Measurements from ENCODE around the gene FRMD4A. TPM values are rescaled to one million over a fixed set of nuclear protein-coding genes. Genes with fewer than 3 reads are reported as not detected.

Gene FRMD4A
- total RNA-seq, 2 experiments from 2014 or later, result 0.17 TPM; not detected in 1

DNA sequence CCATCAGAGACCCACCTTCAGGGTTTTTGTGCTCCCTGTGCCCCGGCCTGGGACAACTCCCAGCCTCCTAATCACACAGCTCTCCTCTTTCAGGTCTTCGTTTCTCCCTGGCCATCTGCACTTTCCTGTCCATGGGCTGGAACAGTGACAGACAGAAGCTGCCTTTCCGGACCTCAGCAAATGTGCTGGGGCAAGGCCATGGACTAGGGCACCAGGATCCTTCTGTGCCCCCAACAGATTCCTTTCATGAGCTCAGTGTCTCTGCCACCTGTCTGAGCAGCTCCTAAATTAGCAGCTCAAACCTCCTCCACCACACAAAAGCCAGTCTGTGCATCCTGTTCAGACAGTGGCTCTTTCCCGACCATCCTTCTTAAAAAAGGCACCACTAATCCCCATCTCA, 41.9 kb upstream of the FRMD4A start:
- ChIA-PET POLR2A (no interaction called here), CTCF (ENCODE audit: unreplicated experiment) (no interaction called here)
- H4K20me1 ChIP-seq (ENCODE audit: insufficient read depth, low read length), result no peaks in the 10 kb centered on the region
- intact Hi-C loops (cut with micrococcal nuclease; ENCODE audit: unreplicated experiment), result no loop called here
- H3K36me3 ChIP-seq (ENCODE audit: insufficient read depth, low read length), result no peaks in the 10 kb centered on the region
- DNase-seq (ENCODE audit: low spot score), result no peak
- no peaks in the 10 kb centered on the region for H3K4me1 ChIP-seq (ENCODE audit: insufficient read depth, low read length, poor library complexity, severe bottlenecking)
- no peak overlapping the region for H3K4me2 ChIP-seq (ENCODE audit: low read length)
- no peaks in the 10 kb centered on the region for H3K9me3 ChIP-seq (ENCODE audit: low read length)
- H3K4me3 ChIP-seq (ENCODE audit: low read depth, low read length, poor library complexity, severe bottlenecking), result no peak overlapping the region
- TF ChIP-seq EZH2phosphoT487 (IDR thresholded peaks at IDR 0.05; ENCODE audit: borderline replicate concordance, low read depth, low read length), result no peak
- TF ChIP-seq, protein P1, sequence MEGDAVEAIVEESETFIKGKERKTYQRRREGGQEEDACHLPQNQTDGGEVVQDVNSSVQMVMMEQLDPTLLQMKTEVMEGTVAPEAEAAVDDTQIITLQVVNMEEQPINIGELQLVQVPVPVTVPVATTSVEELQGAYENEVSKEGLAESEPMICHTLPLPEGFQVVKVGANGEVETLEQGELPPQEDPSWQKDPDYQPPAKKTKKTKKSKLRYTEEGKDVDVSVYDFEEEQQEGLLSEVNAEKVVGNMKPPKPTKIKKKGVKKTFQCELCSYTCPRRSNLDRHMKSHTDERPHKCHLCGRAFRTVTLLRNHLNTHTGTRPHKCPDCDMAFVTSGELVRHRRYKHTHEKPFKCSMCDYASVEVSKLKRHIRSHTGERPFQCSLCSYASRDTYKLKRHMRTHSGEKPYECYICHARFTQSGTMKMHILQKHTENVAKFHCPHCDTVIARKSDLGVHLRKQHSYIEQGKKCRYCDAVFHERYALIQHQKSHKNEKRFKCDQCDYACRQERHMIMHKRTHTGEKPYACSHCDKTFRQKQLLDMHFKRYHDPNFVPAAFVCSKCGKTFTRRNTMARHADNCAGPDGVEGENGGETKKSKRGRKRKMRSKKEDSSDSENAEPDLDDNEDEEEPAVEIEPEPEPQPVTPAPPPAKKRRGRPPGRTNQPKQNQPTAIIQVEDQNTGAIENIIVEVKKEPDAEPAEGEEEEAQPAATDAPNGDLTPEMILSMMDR (conservative IDR thresholded peaks at IDR 0.05; ENCODE audit: low read length), result no peak
- H3K79me2 ChIP-seq (ENCODE audit: insufficient read depth, low read depth, low read length), result no peaks in the 10 kb centered on the region
- no TSS peak for BruUV-seq (replicated peaks)
- no peak overlapping the region for H3K27ac ChIP-seq (ENCODE audit: low read depth, low read length, poor library complexity, severe bottlenecking)
- H2AFZ ChIP-seq (ENCODE audit: low read length), result no peak overlapping the region
- H3K9me2 ChIP-seq (ENCODE audit: insufficient read depth, low read length), result no peaks in the 10 kb centered on the region

- ChIA-PET CTCF (ENCODE audit: unreplicated experiment) (interaction anchor here (1.1 kb wide), 1 partner anchor 120 kb away, joined by 4 read pairs; no protein-coding TSS in a partner anchor), POLR2A (no interaction called here)
- Histone ChIP-seq H3K4me2 (ENCODE audit: low read length) (no peak overlapping the region), H3K9me2 (ENCODE audit: insufficient read depth, low read length) (no peaks in the 10 kb centered on the region), H2AFZ (ENCODE audit: low read length) (no peak overlapping the region), H3K79me2 (ENCODE audit: insufficient read depth, low read depth, low read length) (no peaks in the 10 kb centered on the region), H3K36me3 (ENCODE audit: insufficient read depth, low read length) (no peaks in the 10 kb centered on the region), H4K20me1 (ENCODE audit: insufficient read depth, low read length) (no peaks in the 10 kb centered on the region), H3K4me1 (ENCODE audit: insufficient read depth, low read length, poor library complexity, severe bottlenecking) (no peaks in the 10 kb centered on the region), H3K9me3 (ENCODE audit: low read length) (no peaks in the 10 kb centered on the region), H3K27ac (ENCODE audit: low read depth, low read length, poor library complexity, severe bottlenecking) (no peak overlapping the region), H3K4me3 (ENCODE audit: low read depth, low read length, poor library complexity, severe bottlenecking) (no peak overlapping the region)
- no TSS peak for BruUV-seq (replicated peaks)
- no peak for TF ChIP-seq EZH2phosphoT487 (IDR thresholded peaks at IDR 0.05; ENCODE audit: borderline replicate concordance, low read depth, low read length)
- TF ChIP-seq, protein P1 (conservative IDR thresholded peaks at IDR 0.05; ENCODE audit: low read length), result no peak
- DNase-seq (ENCODE audit: low spot score), result no peak
- intact Hi-C loops (cut with micrococcal nuclease; ENCODE audit: unreplicated experiment), result no loop called here
These were observed 40.9 kb upstream of the FRMD4A start for GRCh38 chr10:14371581-14371980.

DNA sequence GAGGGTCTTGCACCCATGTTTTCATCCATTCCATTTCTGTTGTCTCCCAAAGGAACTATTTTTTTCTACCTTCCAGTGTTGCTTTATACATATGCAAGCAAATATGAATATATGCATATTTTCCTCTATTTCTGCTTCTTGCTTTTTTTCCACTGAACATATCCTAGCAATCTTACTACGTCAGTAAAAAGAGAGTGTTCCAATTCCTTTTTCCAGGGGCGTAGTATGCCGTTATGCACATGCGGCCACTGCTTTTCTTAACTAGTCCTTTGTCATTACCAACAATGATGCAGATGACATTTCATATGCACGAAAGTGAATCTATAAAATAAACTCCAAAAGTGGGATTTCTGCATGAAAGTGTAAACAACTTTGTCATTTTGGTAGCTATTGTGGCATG, 40.2 kb upstream of the FRMD4A start:
- Histone ChIP-seq H3K4me3 (ENCODE audit: low read depth, low read length, poor library complexity, severe bottlenecking) (no peak overlapping the region), H3K79me2 (ENCODE audit: insufficient read depth, low read depth, low read length) (no peaks in the 10 kb centered on the region), H4K20me1 (ENCODE audit: insufficient read depth, low read length) (no peaks in the 10 kb centered on the region), H3K9me2 (ENCODE audit: insufficient read depth, low read length) (no peaks in the 10 kb centered on the region), H3K9me3 (ENCODE audit: low read length) (no peaks in the 10 kb centered on the region), H2AFZ (ENCODE audit: low read length) (no peak overlapping the region), H3K4me2 (ENCODE audit: low read length) (no peak overlapping the region), H3K4me1 (ENCODE audit: insufficient read depth, low read length, poor library complexity, severe bottlenecking) (no peaks in the 10 kb centered on the region), H3K27ac (ENCODE audit: low read depth, low read length, poor library complexity, severe bottlenecking) (no peak overlapping the region), H3K36me3 (ENCODE audit: insufficient read depth, low read length) (no peaks in the 10 kb centered on the region)
- ChIA-PET POLR2A (no interaction called here), CTCF (ENCODE audit: unreplicated experiment) (interaction anchor here (1.1 kb wide), 1 partner anchor 121 kb away, joined by 4 read pairs; no protein-coding TSS in a partner anchor)
- no peak for DNase-seq (ENCODE audit: low spot score)
- BruUV-seq (replicated peaks), result no TSS peak
- TF ChIP-seq, protein P1 (conservative IDR thresholded peaks at IDR 0.05; ENCODE audit: low read length), result no peak
- TF ChIP-seq EZH2phosphoT487 (IDR thresholded peaks at IDR 0.05; ENCODE audit: borderline replicate concordance, low read depth, low read length), result no peak
- intact Hi-C loops (cut with micrococcal nuclease; ENCODE audit: unreplicated experiment), result no loop called here
